ENCODE measurements around the gene ICA1. TPM values are rescaled to one million over a fixed set of nuclear protein-coding genes. Genes with fewer than 3 reads are reported as not detected.
"Not testable (repeated sequence)": the region's sequence is repeated elsewhere in the genome, so short reads cannot be mapped to it uniquely, and the experiment has no call there.

ICA1 gene
- total RNA-seq, 4 donors from 2014 or later: 9.7 to 61.8 (median 31.6) TPM

GRCh38 chr7:8065356-8065813 lies 196.6 kb downstream of the ICA1 start:
- TF ChIP-seq CTCF (IDR thresholded peaks at IDR 0.05): no peak
- DNase-seq (ENCODE audit: low spot score) (no peak), ATAC-seq (ENCODE audit: low FRiP score) (no peak)

GRCh38 chr7:8064828-8065227 lies 197.1 kb downstream of the ICA1 start:
- TF ChIP-seq CTCF (IDR thresholded peaks at IDR 0.05): no peak
- no peak for DNase-seq (ENCODE audit: low spot score)

GRCh38 chr7:8063706-8064297 lies 198.2 kb downstream of the ICA1 start:
- ATAC-seq (ENCODE audit: low FRiP score): no peak
- no peak for TF ChIP-seq CTCF (IDR thresholded peaks at IDR 0.05)
- no peak for DNase-seq (ENCODE audit: low spot score)

More at GRCh38 chr7:8064828-8065227, 197.1 kb downstream of the ICA1 start:
- no peak for ATAC-seq (ENCODE audit: low FRiP score)

- not testable (repeated sequence) for ATAC-seq (ENCODE audit: low FRiP score); DNase-seq (ENCODE audit: low spot score)
Observed at GRCh38 chr7:8063300-8063699, 198.7 kb downstream of the ICA1 start.

Small RNA genes lying within 50 kb of the gene (small RNA-seq; reads per million reads assigned to genes)
- not detected for gene AC007009.1

Other genes with a start within 250 kb of the ICA1 start
- not detected for gene NXPH1, start 171.4 kb upstream of the ICA1 start, total RNA-seq

Measured in omental fat pad (tissue), 4 donors.